ENCODE results near the gene ARSI.

The ARSI gene

GRCh38 chr5:150302301-150303069 lies at the start of gene ARSI:
TSS of gene ARSI (minus strand) at chr5:150302905. CDS start at chr5:150302373, 532 bp downstream.
- no peak for DNase-seq

- DNase-seq = no peak
Observed at GRCh38 chr5:150350524-150351344, 48.0 kb upstream of the ARSI start.

- no peak for DNase-seq
Observed at GRCh38 chr5:150349681-150350275, 47.1 kb upstream of the ARSI start.

- no peak for DNase-seq
Observed at GRCh38 chr5:150347451-150347850, 44.7 kb upstream of the ARSI start.

GRCh38 chr5:150347003-150347402 lies 44.3 kb upstream of the ARSI start:
- no peak for DNase-seq

- no peak for DNase-seq
Observed at GRCh38 chr5:150346592-150346991, 43.9 kb upstream of the ARSI start.

GRCh38 chr5:150345716-150346115 lies 43.0 kb upstream of the ARSI start:
- no peak for DNase-seq

GRCh38 chr5:150343994-150344631 lies 41.4 kb upstream of the ARSI start:
- no peak for DNase-seq

- no peak for DNase-seq
Observed at GRCh38 chr5:150342583-150342982, 39.9 kb upstream of the ARSI start.

GRCh38 chr5:150341989-150342388 lies 39.3 kb upstream of the ARSI start:
- no peak for DNase-seq

- no peak for DNase-seq
Observed at GRCh38 chr5:150341331-150341730, 38.6 kb upstream of the ARSI start.

GRCh38 chr5:150340614-150341255 lies 38.0 kb upstream of the ARSI start:
- no peak for DNase-seq

GRCh38 chr5:150339841-150340240 lies 37.1 kb upstream of the ARSI start:
- no peak for DNase-seq

- DNase-seq = no peak
Observed at GRCh38 chr5:150339165-150339564, 36.5 kb upstream of the ARSI start.

GRCh38 chr5:150338546-150338945 lies 35.8 kb upstream of the ARSI start:
- DNase-seq = no peak

- DNase-seq = no peak
Observed at GRCh38 chr5:150335778-150336177, 33.1 kb upstream of the ARSI start.

GRCh38 chr5:150333400-150333799 lies 30.7 kb upstream of the ARSI start:
- no peak for DNase-seq

- DNase-seq = no peak
Observed at GRCh38 chr5:150329881-150330876, 27.5 kb upstream of the ARSI start.

- DNase-seq = no peak
Observed at GRCh38 chr5:150329038-150329437, 26.3 kb upstream of the ARSI start.

GRCh38 chr5:150328515-150328914 lies 25.8 kb upstream of the ARSI start:
- DNase-seq = no peak

- DNase-seq = no peak
Observed at GRCh38 chr5:150327139-150327538, 24.4 kb upstream of the ARSI start.
